HL-60 (cell line): ENCODE results near the gene ZNF280D.

Experiments used
- CTCF ChIP-seq: IDR thresholded peaks from one replicate; pipeline ENCODE4 v1.5.1; 2011; ENCODE audit warnings: low read length, control low read depth, inconsistent platforms; ENCODE audit not compliant: insufficient read depth
- GABPA ChIP-seq: IDR thresholded peaks from 2 replicates; pipeline ENCODE4 v1.6.1; 2012; ENCODE audit warnings: low read depth
- POLR2AphosphoS5 ChIP-seq: IDR thresholded peaks from 2 replicates; pipeline ENCODE4 v1.6.1; 2012; ENCODE audit warnings: low read depth
- REST ChIP-seq: IDR thresholded peaks from 2 replicates; pipeline ENCODE4 v1.6.1; 2012; ENCODE audit warnings: low read depth; ENCODE audit not compliant: insufficient replicate concordance

GRCh38 chr15:56749982-56750381 is 16.7 kb upstream of the ZNF280D start:
- TF ChIP-seq POLR2AphosphoS5, result no peak
- no peak for TF ChIP-seq CTCF
- TF ChIP-seq GABPA, result no peak
- TF ChIP-seq REST, result no peak
